GM23338 (cell line): ENCODE data around the gene LRRC8E. TPM values are rescaled to one million over a fixed set of nuclear protein-coding genes. Genes with fewer than 3 reads are reported as not detected.

Experiments used
- ATAC-seq: fragments of 200-7000 bp; cut with Tn5 transposase; 3 replicates; pipeline ENCODE4 v1.9.1; 2020
- DNase-seq: peaks from one replicate; pipeline ENCODE4 v3.0.0-alpha.2; 2015; ENCODE audit warnings: low spot score
- H2AFZ ChIP-seq: fragments of 200-600 bp; sonication (generic); 2 replicates; pipeline ENCODE4 v1.8.0; 2016; ENCODE audit warnings: antibody characterized with exemption, mild to moderate bottlenecking, moderate library complexity
- H3F3A ChIP-seq: fragments of 200-600 bp; sonication (generic); replicated peaks from 2 replicates; pipeline ENCODE4 v1.8.0; 2017; ENCODE audit warnings: antibody characterized with exemption, mixed run types, low read depth
- H3K27ac ChIP-seq: fragments of 200-600 bp; sonication (generic); 2 replicates; pipeline ENCODE4 v1.6.1; 2016; ENCODE audit warnings: low read depth
- H3K27me3 ChIP-seq: fragments of 200-600 bp; sonication (generic); 2 replicates; pipeline ENCODE4 v1.8.0; 2016; ENCODE audit warnings: mild to moderate bottlenecking, mixed run types, moderate library complexity; ENCODE audit not compliant: insufficient read depth
- H3K36me3 ChIP-seq: fragments of 200-600 bp; sonication (generic); 2 replicates; pipeline ENCODE4 v1.8.0; 2016; ENCODE audit warnings: mild to moderate bottlenecking; ENCODE audit not compliant: insufficient read depth
- H3K4me1 ChIP-seq: fragments of 200-600 bp; sonication (generic); 2 replicates; pipeline ENCODE4 v1.8.0; 2016; ENCODE audit warnings: mild to moderate bottlenecking, moderate library complexity; ENCODE audit not compliant: insufficient read depth
- H3K4me2 ChIP-seq: fragments of 200-600 bp; sonication (generic); 2 replicates; pipeline ENCODE4 v1.7.1; 2017; ENCODE audit warnings: mixed run types
- H3K4me3 ChIP-seq: fragments of 200-600 bp; sonication (generic); 2 replicates; pipeline ENCODE4 v1.6.1; 2016; ENCODE audit warnings: mixed run types
- H3K79me2 ChIP-seq: fragments of 200-600 bp; sonication (generic); replicated peaks from 2 replicates; pipeline ENCODE4 v1.8.0; 2017; ENCODE audit warnings: mild to moderate bottlenecking; ENCODE audit not compliant: insufficient read depth
- H3K9me2 ChIP-seq: fragments of 200-600 bp; sonication (generic); 2 replicates; pipeline ENCODE4 v1.8.0; 2017; ENCODE audit not compliant: insufficient read depth
- H4K20me1 ChIP-seq: fragments of 200-600 bp; sonication (generic); replicated peaks from 2 replicates; pipeline ENCODE4 v1.8.0; 2017; ENCODE audit warnings: mild to moderate bottlenecking; ENCODE audit not compliant: insufficient read depth
- H3K27ac Mint-ChIP-seq: 2 replicates; pipeline ENCODE4 v1.8.0; 2020; ENCODE audit warnings: inconsistent platforms, mild to moderate bottlenecking, moderate library complexity, mixed read lengths
- H3K27me3 Mint-ChIP-seq: 3 replicates; pipeline ENCODE4 v1.8.0; 2022; ENCODE audit warnings: low read depth, mild to moderate bottlenecking, moderate library complexity, mixed read lengths, inconsistent platforms; ENCODE audit not compliant: insufficient read depth, poor library complexity
- H3K36me3 Mint-ChIP-seq: 3 replicates; pipeline ENCODE4 v1.8.0; 2021; ENCODE audit warnings: low read depth, mild to moderate bottlenecking, inconsistent platforms, moderate library complexity, mixed read lengths
- H3K4me1 Mint-ChIP-seq: 3 replicates; pipeline ENCODE4 v1.8.0; 2020; ENCODE audit warnings: mild to moderate bottlenecking, inconsistent platforms, mixed read lengths
- H3K4me3 Mint-ChIP-seq: 3 replicates; pipeline ENCODE4 v1.8.0; 2021; ENCODE audit warnings: moderate library complexity, mild to moderate bottlenecking, inconsistent platforms, mixed read lengths
- H3K9me3 Mint-ChIP-seq: 3 replicates; pipeline ENCODE4 v1.8.0; 2020; ENCODE audit warnings: moderate library complexity, mild to moderate bottlenecking, inconsistent platforms, mixed read lengths
- CREB1 ChIP-seq: fragments of 250-450 bp; sonication (Bioruptor Pico); IDR thresholded peaks from 2 replicates; pipeline ENCODE4 v1.5.0; 2020; ENCODE audit warnings: low read depth, mild to moderate bottlenecking, moderate library complexity
- EZH2 ChIP-seq: fragments of 200-600 bp; sonication (generic); IDR thresholded peaks from one replicate; pipeline ENCODE4 v1.8.0; 2017; ENCODE audit warnings: antibody characterized with exemption, mild to moderate bottlenecking, low read depth; ENCODE audit not compliant: unreplicated experiment
- EZH2phosphoT487 ChIP-seq: fragments of 200-600 bp; sonication (generic); IDR thresholded peaks from one replicate; pipeline ENCODE4 v1.8.1; 2018; ENCODE audit warnings: antibody characterized with exemption; ENCODE audit not compliant: unreplicated experiment
- JUNB ChIP-seq: IDR thresholded peaks from one replicate; pipeline ENCODE4 v1.6.1; 2016; ENCODE audit warnings: antibody characterized with exemption; ENCODE audit not compliant: unreplicated experiment
- NANOG ChIP-seq: IDR thresholded peaks from 2 replicates; pipeline ENCODE4 v1.6.1; 2016; ENCODE audit warnings: antibody characterized with exemption, borderline replicate concordance
- POLR2AphosphoS5 ChIP-seq: IDR thresholded peaks from 2 replicates; pipeline ENCODE4 v1.6.1; 2016; ENCODE audit warnings: antibody characterized with exemption, low read depth
- STAT1 ChIP-seq: IDR thresholded peaks from one replicate; pipeline ENCODE4 v1.6.1; 2016; ENCODE audit warnings: antibody characterized with exemption; ENCODE audit not compliant: unreplicated experiment
- ZNF114 ChIP-seq: fragments of 250-450 bp; sonication (Bioruptor Pico); IDR thresholded peaks from 2 replicates; pipeline ENCODE4 v1.5.0; 2020; ENCODE audit warnings: mild to moderate bottlenecking, moderate library complexity
- ZNF331 ChIP-seq: fragments of 250-450 bp; sonication (Bioruptor Pico); IDR thresholded peaks from 2 replicates; pipeline ENCODE4 v1.5.0; 2020; ENCODE audit warnings: low read depth, mild to moderate bottlenecking, moderate library complexity
- polyA plus RNA-seq: library from polyadenylated mRNA; unstranded; fragments of >200 nt; fragmentation: Nextera tagmentation; extraction: Ambion mirVana; gene quantifications from 2 replicates; pipeline ENCODE4 v1.2.1, GENCODE V29; 2016
- total RNA-seq: library from RNA; depleted of rRNA; stranded (reverse); fragments of >200 nt; shearing (Covaris generic); gene quantifications from 2 replicates; pipeline ENCODE4 v1.2.3, GENCODE V29; 2014
- TF ChIP-seq, protein P1 (sequence below): fragments of 250-450 bp; sonication (Bioruptor Pico); IDR thresholded peaks from 2 replicates; pipeline ENCODE4 v1.5.0; 2020; ENCODE audit warnings: mild to moderate bottlenecking, moderate library complexity
- TF ChIP-seq, protein P2 (sequence below): IDR thresholded peaks from one replicate; pipeline ENCODE4 v1.6.1; 2018; ENCODE audit warnings: antibody characterized with exemption; ENCODE audit not compliant: unreplicated experiment
- TF ChIP-seq, protein P3 (sequence below): IDR thresholded peaks from 2 replicates; pipeline ENCODE4 v1.6.1; 2016; ENCODE audit warnings: antibody characterized with exemption

The LRRC8E gene
- total and polyA plus RNA-seq, 2 experiments from 2014 or later = 0.29 to 4.8 TPM

DNA sequence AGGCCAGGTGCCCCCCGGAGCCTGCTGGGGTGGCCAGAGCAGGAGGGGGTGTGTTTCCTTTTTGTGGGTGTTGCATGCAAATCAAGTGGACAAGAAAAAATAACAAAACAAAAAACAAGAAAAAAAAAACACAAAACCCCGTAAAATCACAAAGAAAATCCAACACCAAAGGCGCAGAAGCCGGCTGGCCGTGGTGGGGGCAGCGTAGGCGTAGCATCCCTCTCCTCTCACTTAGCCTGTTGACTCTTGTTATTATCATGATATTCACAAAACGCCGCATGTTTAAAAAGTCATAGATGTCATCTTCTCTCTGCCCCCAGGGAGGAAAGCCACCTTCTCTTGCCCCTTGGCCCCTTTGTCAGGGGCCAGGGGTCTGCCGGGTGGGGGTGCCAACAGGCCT lies 25.3 kb downstream of the LRRC8E start:
- no peak overlapping the region for H3K4me3 ChIP-seq
- no peaks in the 10 kb centered on the region for H3K4me1 ChIP-seq
- H2AFZ ChIP-seq = no peak overlapping the region
- ATAC-seq = no peak
- Mint-ChIP-seq H3K4me1 (peaks cover 6% of the 10 kb centered on the region; the same call in 2 of the 3 replicates), H3K27ac (no peak overlapping the region), H3K9me3 (peaks cover 2% of the 10 kb centered on the region; the same call in 1 of the 3 replicates), H3K4me3 (no peak overlapping the region; the same call in 2 of the 3 replicates), H3K36me3 (peaks cover 17% of the 10 kb centered on the region), H3K27me3 (peaks cover 43% of the 10 kb centered on the region)
- H3K79me2 ChIP-seq = no peaks in the 10 kb centered on the region
- no peak for DNase-seq
- H3F3A ChIP-seq = 0 out of 2 replicates have a peak, but pooled peaks cover 8% of the 10 kb centered on the region
- H3K27ac ChIP-seq = no peak overlapping the region
- H3K4me2 ChIP-seq = no peak overlapping the region
- H4K20me1 ChIP-seq = peaks cover 5% of the 10 kb centered on the region; the same call in 1 of the 2 replicates
- H3K36me3 ChIP-seq = no peaks in the 10 kb centered on the region
- no peaks in the 10 kb centered on the region for H3K9me2 ChIP-seq
- peaks cover 50% of the 10 kb centered on the region for H3K27me3 ChIP-seq
- TF ChIP-seq EZH2phosphoT487 (no peak), ZNF114 (CRISPR knock-in tag) (no peak), EZH2 (no peak), STAT1 (no peak), NANOG (no peak), POLR2AphosphoS5 (no peak), JUNB (no peak), ZNF331 (CRISPR knock-in tag) (no peak), CREB1 (CRISPR knock-in tag) (no peak)
- TF ChIP-seq, protein P1, sequence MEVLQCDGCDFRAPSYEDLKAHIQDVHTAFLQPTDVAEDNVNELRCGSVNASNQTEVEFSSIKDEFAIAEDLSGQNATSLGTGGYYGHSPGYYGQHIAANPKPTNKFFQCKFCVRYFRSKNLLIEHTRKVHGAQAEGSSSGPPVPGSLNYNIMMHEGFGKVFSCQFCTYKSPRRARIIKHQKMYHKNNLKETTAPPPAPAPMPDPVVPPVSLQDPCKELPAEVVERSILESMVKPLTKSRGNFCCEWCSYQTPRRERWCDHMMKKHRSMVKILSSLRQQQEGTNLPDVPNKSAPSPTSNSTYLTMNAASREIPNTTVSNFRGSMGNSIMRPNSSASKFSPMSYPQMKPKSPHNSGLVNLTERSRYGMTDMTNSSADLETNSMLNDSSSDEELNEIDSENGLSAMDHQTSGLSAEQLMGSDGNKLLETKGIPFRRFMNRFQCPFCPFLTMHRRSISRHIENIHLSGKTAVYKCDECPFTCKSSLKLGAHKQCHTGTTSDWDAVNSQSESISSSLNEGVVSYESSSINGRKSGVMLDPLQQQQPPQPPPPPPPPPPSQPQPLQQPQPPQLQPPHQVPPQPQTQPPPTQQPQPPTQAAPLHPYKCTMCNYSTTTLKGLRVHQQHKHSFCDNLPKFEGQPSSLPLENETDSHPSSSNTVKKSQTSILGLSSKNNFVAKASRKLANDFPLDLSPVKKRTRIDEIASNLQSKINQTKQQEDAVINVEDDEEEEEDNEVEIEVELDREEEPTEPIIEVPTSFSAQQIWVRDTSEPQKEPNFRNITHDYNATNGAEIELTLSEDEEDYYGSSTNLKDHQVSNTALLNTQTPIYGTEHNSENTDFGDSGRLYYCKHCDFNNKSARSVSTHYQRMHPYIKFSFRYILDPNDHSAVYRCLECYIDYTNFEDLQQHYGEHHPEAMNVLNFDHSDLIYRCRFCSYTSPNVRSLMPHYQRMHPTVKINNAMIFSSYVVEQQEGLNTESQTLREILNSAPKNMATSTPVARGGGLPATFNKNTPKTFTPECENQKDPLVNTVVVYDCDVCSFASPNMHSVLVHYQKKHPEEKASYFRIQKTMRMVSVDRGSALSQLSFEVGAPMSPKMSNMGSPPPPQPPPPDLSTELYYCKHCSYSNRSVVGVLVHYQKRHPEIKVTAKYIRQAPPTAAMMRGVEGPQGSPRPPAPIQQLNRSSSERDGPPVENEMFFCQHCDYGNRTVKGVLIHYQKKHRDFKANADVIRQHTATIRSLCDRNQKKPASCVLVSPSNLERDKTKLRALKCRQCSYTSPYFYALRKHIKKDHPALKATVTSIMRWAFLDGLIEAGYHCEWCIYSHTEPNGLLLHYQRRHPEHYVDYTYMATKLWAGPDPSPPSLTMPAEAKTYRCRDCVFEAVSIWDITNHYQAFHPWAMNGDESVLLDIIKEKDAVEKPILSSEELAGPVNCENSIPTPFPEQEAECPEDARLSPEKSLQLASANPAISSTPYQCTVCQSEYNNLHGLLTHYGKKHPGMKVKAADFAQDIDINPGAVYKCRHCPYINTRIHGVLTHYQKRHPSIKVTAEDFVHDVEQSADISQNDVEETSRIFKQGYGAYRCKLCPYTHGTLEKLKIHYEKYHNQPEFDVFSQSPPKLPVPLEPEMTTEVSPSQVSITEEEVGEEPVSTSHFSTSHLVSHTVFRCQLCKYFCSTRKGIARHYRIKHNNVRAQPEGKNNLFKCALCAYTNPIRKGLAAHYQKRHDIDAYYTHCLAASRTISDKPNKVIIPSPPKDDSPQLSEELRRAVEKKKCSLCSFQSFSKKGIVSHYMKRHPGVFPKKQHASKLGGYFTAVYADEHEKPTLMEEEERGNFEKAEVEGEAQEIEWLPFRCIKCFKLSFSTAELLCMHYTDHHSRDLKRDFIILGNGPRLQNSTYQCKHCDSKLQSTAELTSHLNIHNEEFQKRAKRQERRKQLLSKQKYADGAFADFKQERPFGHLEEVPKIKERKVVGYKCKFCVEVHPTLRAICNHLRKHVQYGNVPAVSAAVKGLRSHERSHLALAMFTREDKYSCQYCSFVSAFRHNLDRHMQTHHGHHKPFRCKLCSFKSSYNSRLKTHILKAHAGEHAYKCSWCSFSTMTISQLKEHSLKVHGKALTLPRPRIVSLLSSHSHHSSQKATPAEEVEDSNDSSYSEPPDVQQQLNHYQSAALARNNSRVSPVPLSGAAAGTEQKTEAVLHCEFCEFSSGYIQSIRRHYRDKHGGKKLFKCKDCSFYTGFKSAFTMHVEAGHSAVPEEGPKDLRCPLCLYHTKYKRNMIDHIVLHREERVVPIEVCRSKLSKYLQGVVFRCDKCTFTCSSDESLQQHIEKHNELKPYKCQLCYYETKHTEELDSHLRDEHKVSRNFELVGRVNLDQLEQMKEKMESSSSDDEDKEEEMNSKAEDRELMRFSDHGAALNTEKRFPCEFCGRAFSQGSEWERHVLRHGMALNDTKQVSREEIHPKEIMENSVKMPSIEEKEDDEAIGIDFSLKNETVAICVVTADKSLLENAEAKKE (CRISPR knock-in tag) = no peak
- TF ChIP-seq, protein P2, sequence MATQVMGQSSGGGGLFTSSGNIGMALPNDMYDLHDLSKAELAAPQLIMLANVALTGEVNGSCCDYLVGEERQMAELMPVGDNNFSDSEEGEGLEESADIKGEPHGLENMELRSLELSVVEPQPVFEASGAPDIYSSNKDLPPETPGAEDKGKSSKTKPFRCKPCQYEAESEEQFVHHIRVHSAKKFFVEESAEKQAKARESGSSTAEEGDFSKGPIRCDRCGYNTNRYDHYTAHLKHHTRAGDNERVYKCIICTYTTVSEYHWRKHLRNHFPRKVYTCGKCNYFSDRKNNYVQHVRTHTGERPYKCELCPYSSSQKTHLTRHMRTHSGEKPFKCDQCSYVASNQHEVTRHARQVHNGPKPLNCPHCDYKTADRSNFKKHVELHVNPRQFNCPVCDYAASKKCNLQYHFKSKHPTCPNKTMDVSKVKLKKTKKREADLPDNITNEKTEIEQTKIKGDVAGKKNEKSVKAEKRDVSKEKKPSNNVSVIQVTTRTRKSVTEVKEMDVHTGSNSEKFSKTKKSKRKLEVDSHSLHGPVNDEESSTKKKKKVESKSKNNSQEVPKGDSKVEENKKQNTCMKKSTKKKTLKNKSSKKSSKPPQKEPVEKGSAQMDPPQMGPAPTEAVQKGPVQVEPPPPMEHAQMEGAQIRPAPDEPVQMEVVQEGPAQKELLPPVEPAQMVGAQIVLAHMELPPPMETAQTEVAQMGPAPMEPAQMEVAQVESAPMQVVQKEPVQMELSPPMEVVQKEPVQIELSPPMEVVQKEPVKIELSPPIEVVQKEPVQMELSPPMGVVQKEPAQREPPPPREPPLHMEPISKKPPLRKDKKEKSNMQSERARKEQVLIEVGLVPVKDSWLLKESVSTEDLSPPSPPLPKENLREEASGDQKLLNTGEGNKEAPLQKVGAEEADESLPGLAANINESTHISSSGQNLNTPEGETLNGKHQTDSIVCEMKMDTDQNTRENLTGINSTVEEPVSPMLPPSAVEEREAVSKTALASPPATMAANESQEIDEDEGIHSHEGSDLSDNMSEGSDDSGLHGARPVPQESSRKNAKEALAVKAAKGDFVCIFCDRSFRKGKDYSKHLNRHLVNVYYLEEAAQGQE = no peak
- TF ChIP-seq, protein P3, sequence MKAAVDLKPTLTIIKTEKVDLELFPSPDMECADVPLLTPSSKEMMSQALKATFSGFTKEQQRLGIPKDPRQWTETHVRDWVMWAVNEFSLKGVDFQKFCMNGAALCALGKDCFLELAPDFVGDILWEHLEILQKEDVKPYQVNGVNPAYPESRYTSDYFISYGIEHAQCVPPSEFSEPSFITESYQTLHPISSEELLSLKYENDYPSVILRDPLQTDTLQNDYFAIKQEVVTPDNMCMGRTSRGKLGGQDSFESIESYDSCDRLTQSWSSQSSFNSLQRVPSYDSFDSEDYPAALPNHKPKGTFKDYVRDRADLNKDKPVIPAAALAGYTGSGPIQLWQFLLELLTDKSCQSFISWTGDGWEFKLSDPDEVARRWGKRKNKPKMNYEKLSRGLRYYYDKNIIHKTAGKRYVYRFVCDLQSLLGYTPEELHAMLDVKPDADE = no peak
